PC-3 (cell line): ENCODE data around the gene RCAN1. TPM values are rescaled to one million over a fixed set of nuclear protein-coding genes. Genes with fewer than 3 reads are reported as not detected.

Experiments
- ATAC-seq: fragments of 200-7000 bp; cut with Tn5 transposase; 2 replicates; pipeline ENCODE4 v1.9.1; 2020; ENCODE audit warnings: mild to moderate bottlenecking, moderate library complexity
- BruUV-seq: library from RNA; stranded (reverse); fragments of 400-500 nt; replicated peaks from 2 replicates; lab custom pipeline; 2021; lab: Mats Ljungman, UMichigan
- CTCF ChIA-PET: fragments of 300-600 bp; sonication (Branson Sonifier 250); formaldehyde crosslinking; loops from one replicate; lab custom pipeline; 2022; ENCODE audit warnings: antibody characterized with exemption; lab: Charles Lee
- POLR2A ChIA-PET: fragments of 300-600 bp; sonication (Branson Sonifier 250); formaldehyde crosslinking; loops from one replicate; lab custom pipeline; 2022; ENCODE audit warnings: antibody characterized with exemption; ENCODE audit not compliant: unreplicated experiment; lab: Charles Lee
- DNase-seq: peaks from one replicate; pipeline ENCODE4 v3.0.0-alpha.2; 2015
- H2AFZ ChIP-seq: fragments of 300-600 bp; sonication (generic); 2 replicates; pipeline ENCODE4 v1.6.0; 2016; ENCODE audit warnings: antibody characterized with exemption, low read length
- H3F3A ChIP-seq: fragments of 300-600 bp; sonication (generic); one replicate; pipeline ENCODE4 v1.6.0; 2017; ENCODE audit warnings: antibody characterized with exemption, low read length, control low read depth, mild to moderate bottlenecking; ENCODE audit not compliant: unreplicated experiment
- H3K27ac ChIP-seq: fragments of 300-600 bp; sonication (generic); 2 replicates; pipeline ENCODE4 v1.5.1; 2016; ENCODE audit warnings: mild to moderate bottlenecking, low read length
- H3K27me3 ChIP-seq: fragments of 300-600 bp; sonication (generic); 2 replicates; pipeline ENCODE4 v1.6.1; 2016; ENCODE audit warnings: low read length, mixed read lengths
- H3K36me3 ChIP-seq: fragments of 300-600 bp; sonication (generic); 2 replicates; pipeline ENCODE4 v1.6.1; 2016; ENCODE audit warnings: low read depth, mixed run types, low read length, mixed read lengths
- H3K4me1 ChIP-seq: fragments of 300-600 bp; sonication (generic); 2 replicates; pipeline ENCODE4 v1.5.1; 2016; ENCODE audit warnings: low read length; ENCODE audit not compliant: insufficient read depth
- H3K4me2 ChIP-seq: fragments of 300-600 bp; sonication (generic); 2 replicates; pipeline ENCODE4 v1.6.0; 2016; ENCODE audit warnings: low read length
- H3K4me3 ChIP-seq: fragments of 300-600 bp; sonication (generic); 2 replicates; pipeline ENCODE4 v1.5.1; 2016; ENCODE audit warnings: mild to moderate bottlenecking, low read length, mixed read lengths
- H3K79me2 ChIP-seq: fragments of 300-600 bp; sonication (generic); 2 replicates; pipeline ENCODE4 v1.6.1; 2017; ENCODE audit warnings: low read length, mixed read lengths
- H3K9ac ChIP-seq: fragments of 300-600 bp; sonication (generic); 2 replicates; pipeline ENCODE4 v1.6.0; 2016; ENCODE audit warnings: mild to moderate bottlenecking, low read length
- H3K9me2 ChIP-seq: fragments of 300-600 bp; sonication (generic); replicated peaks from 2 replicates; pipeline ENCODE4 v1.6.1; 2016; ENCODE audit warnings: mixed run types, low read length, mixed read lengths
- H3K9me3 ChIP-seq: fragments of 300-600 bp; sonication (generic); 2 replicates; pipeline ENCODE4 v1.6.1; 2016; ENCODE audit warnings: low read length, mixed read lengths
- H4K20me1 ChIP-seq: fragments of 300-600 bp; sonication (generic); 2 replicates; pipeline ENCODE4 v1.6.1; 2016; ENCODE audit warnings: low read length, mixed read lengths
- EZH2 ChIP-seq: fragments of 300-600 bp; sonication (generic); IDR thresholded peaks from one replicate; pipeline ENCODE4 v1.6.1; 2017; ENCODE audit warnings: antibody characterized with exemption, mild to moderate bottlenecking, low read length; ENCODE audit not compliant: unreplicated experiment
- EZH2phosphoT487 ChIP-seq: fragments of 300-600 bp; sonication (generic); IDR thresholded peaks from 2 replicates; pipeline ENCODE4 v1.6.1; 2018; ENCODE audit warnings: mild to moderate bottlenecking, antibody characterized with exemption, low read length, borderline replicate concordance
- intact Hi-C: fragments of 100-400 bp; cut with micrococcal nuclease; formaldehyde crosslinking; loops from 2 replicates; pipeline ENCODE4 v1.9.0; 2023
- total RNA-seq: library from RNA; depleted of rRNA; stranded (reverse); fragments of >200 nt; gene quantifications from 2 replicates; pipeline ENCODE4 v1.2.3, GENCODE V29; 2014
- TF ChIP-seq, protein P1 (sequence below): fragments of 300-600 bp; sonication (generic); conservative IDR thresholded peaks from 2 replicates; pipeline ENCODE4 v1.5.1; 2017; ENCODE audit warnings: antibody characterized with exemption, low read depth, mild to moderate bottlenecking, low read length

Gene RCAN1
- total RNA-seq, 1 experiment from 2014 or later, result 26.2 TPM

- TF ChIP-seq, protein P1, sequence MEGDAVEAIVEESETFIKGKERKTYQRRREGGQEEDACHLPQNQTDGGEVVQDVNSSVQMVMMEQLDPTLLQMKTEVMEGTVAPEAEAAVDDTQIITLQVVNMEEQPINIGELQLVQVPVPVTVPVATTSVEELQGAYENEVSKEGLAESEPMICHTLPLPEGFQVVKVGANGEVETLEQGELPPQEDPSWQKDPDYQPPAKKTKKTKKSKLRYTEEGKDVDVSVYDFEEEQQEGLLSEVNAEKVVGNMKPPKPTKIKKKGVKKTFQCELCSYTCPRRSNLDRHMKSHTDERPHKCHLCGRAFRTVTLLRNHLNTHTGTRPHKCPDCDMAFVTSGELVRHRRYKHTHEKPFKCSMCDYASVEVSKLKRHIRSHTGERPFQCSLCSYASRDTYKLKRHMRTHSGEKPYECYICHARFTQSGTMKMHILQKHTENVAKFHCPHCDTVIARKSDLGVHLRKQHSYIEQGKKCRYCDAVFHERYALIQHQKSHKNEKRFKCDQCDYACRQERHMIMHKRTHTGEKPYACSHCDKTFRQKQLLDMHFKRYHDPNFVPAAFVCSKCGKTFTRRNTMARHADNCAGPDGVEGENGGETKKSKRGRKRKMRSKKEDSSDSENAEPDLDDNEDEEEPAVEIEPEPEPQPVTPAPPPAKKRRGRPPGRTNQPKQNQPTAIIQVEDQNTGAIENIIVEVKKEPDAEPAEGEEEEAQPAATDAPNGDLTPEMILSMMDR, result no peak
- TF ChIP-seq EZH2 (no peak), EZH2phosphoT487 (no peak)
- H3K9me3 ChIP-seq, result no peaks in the 10 kb centered on the region
- H3K36me3 ChIP-seq, result no peaks in the 10 kb centered on the region
- H3K4me3 ChIP-seq, result no peak overlapping the region
- no peak for DNase-seq
- H3K4me2 ChIP-seq, result no peak overlapping the region
- no peak overlapping the region for H3K9ac ChIP-seq
- no peaks in the 10 kb centered on the region for H3K79me2 ChIP-seq
- intact Hi-C loops, result no loop called here
- no peaks in the 10 kb centered on the region for H3K27me3 ChIP-seq
- no peaks in the 10 kb centered on the region for H4K20me1 ChIP-seq
- H3K9me2 ChIP-seq, result no peaks in the 10 kb centered on the region
- CTCF ChIA-PET, result no interaction called here
- no peak overlapping the region for H2AFZ ChIP-seq
- POLR2A ChIA-PET, result no interaction called here
- H3K4me1 ChIP-seq, result no peaks in the 10 kb centered on the region
- no peak overlapping the region for H3K27ac ChIP-seq
- no TSS peak for BruUV-seq
- no peaks in the 10 kb centered on the region for H3F3A ChIP-seq
- ATAC-seq, result no peak
Measured at GRCh38 chr21:34536820-34537219, 78.1 kb downstream of the RCAN1 start.

DNA sequence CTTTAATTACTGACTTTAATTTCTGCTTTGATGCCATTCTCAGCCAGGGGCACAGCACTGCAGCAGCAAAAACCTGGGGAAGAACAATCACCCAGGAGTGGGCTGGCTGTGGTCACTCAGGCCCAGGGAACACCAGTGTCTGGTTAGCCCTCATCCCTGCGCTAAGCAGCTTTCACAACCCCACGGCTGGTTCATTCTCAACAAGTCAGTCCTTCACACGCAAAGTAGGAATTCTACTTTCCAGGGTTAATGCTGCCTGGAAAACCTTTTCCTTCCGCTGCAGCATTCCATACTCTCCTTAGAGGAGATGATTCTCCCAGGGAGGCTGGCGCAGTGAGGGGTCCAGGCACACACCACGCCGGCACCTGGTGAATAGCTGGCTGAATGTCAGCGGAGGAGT, 78.6 kb downstream of the RCAN1 start:
- DNase-seq (no peak), ATAC-seq (no peak)
- CTCF ChIA-PET, result no interaction called here
- no peak overlapping the region for H3K27ac ChIP-seq
- no peak overlapping the region for H2AFZ ChIP-seq
- no peaks in the 10 kb centered on the region for H3K36me3 ChIP-seq
- no peak overlapping the region for H3K9ac ChIP-seq
- H3K9me3 ChIP-seq, result no peaks in the 10 kb centered on the region
- no peaks in the 10 kb centered on the region for H3K79me2 ChIP-seq
- no peaks in the 10 kb centered on the region for H3K27me3 ChIP-seq
- POLR2A ChIA-PET, result no interaction called here
- intact Hi-C loops, result no loop called here
- TF ChIP-seq EZH2phosphoT487 (no peak), EZH2 (no peak)
- no peaks in the 10 kb centered on the region for H3K4me1 ChIP-seq
- H3K4me2 ChIP-seq, result no peak overlapping the region
- no peaks in the 10 kb centered on the region for H4K20me1 ChIP-seq
- no TSS peak for BruUV-seq
- H3F3A ChIP-seq, result no peaks in the 10 kb centered on the region
- H3K4me3 ChIP-seq, result no peak overlapping the region
- no peaks in the 10 kb centered on the region for H3K9me2 ChIP-seq

- ChIA-PET POLR2A (no interaction called here), CTCF (no interaction called here)
- Histone ChIP-seq H3K9me3 (no peaks in the 10 kb centered on the region), H3K9me2 (no peaks in the 10 kb centered on the region), H3K36me3 (no peaks in the 10 kb centered on the region), H3K4me1 (no peaks in the 10 kb centered on the region), H3K9ac (no peak overlapping the region), H2AFZ (no peak overlapping the region), H3K27me3 (no peaks in the 10 kb centered on the region), H3K27ac (no peak overlapping the region), H3K4me2 (no peak overlapping the region), H3F3A (no peaks in the 10 kb centered on the region), H3K4me3 (no peak overlapping the region), H3K79me2 (no peaks in the 10 kb centered on the region), H4K20me1 (no peaks in the 10 kb centered on the region)
- intact Hi-C loops, result no loop called here
- no peak for TF ChIP-seq EZH2
- no peak for TF ChIP-seq EZH2phosphoT487
- TF ChIP-seq, protein P1, result no peak
- ATAC-seq, result no peak
- no peak for DNase-seq
- BruUV-seq, result no TSS peak
Measured at GRCh38 chr21:34535886-34536285, 79.0 kb downstream of the RCAN1 start.
